HUES48 (cell line): Measurements from ENCODE around the gene ZNF358.

Source experiments
- H3K27ac ChIP-seq: one replicate; pipeline ENCODE4 v1.7.0; 2013; ENCODE audit warnings: low read depth, low read length, inconsistent platforms
- H3K27me3 ChIP-seq: 2 replicates; pipeline ENCODE4 v1.6.1; 2013; ENCODE audit warnings: mild to moderate bottlenecking, low read length; ENCODE audit not compliant: control insufficient read depth, insufficient read depth
- H3K36me3 ChIP-seq: 2 replicates; pipeline ENCODE4 v1.6.1; 2013; ENCODE audit warnings: low read length; ENCODE audit not compliant: control insufficient read depth, insufficient read depth
- H3K4me1 ChIP-seq: 2 replicates; pipeline ENCODE4 v1.6.1; 2013; ENCODE audit warnings: mild to moderate bottlenecking, low read length; ENCODE audit not compliant: control insufficient read depth, insufficient read depth
- H3K4me3 ChIP-seq: 2 replicates; pipeline ENCODE4 v1.5.1; 2013; ENCODE audit warnings: mild to moderate bottlenecking, low read depth, low read length
- H3K9ac ChIP-seq: 2 replicates; pipeline ENCODE4 v1.6.1; 2013; ENCODE audit warnings: mild to moderate bottlenecking, low read depth, low read length, moderate library complexity
- H3K9me3 ChIP-seq: 2 replicates; pipeline ENCODE4 v1.6.1; 2013; ENCODE audit warnings: low read length; ENCODE audit not compliant: control insufficient read depth, insufficient read depth

ZNF358 gene

GRCh38 chr19:7522072-7522922, 6.4 kb downstream of the ZNF358 start, which contains the start of gene MCOLN1:
TSS of gene MCOLN1 (plus strand) at chr19:7522624. CDS start at chr19:7522751, 127 bp downstream.
- H3K9me3 ChIP-seq = no peaks in the 10 kb centered on the region
- H3K36me3 ChIP-seq = peaks cover 21% of the 10 kb centered on the region
- no peak within 1 kb of the TSS for H3K27ac ChIP-seq
- no peak within 1 kb of the TSS for H3K9ac ChIP-seq
- H3K4me1 ChIP-seq = peaks cover 7% of the 10 kb centered on the region; the same call in 1 of the 2 replicates
- H3K27me3 ChIP-seq = no peaks in the 10 kb centered on the region; the same call in 1 of the 2 replicates
- peak within 1 kb of the TSS; percentile 73 for H3K4me3 ChIP-seq

DNA sequence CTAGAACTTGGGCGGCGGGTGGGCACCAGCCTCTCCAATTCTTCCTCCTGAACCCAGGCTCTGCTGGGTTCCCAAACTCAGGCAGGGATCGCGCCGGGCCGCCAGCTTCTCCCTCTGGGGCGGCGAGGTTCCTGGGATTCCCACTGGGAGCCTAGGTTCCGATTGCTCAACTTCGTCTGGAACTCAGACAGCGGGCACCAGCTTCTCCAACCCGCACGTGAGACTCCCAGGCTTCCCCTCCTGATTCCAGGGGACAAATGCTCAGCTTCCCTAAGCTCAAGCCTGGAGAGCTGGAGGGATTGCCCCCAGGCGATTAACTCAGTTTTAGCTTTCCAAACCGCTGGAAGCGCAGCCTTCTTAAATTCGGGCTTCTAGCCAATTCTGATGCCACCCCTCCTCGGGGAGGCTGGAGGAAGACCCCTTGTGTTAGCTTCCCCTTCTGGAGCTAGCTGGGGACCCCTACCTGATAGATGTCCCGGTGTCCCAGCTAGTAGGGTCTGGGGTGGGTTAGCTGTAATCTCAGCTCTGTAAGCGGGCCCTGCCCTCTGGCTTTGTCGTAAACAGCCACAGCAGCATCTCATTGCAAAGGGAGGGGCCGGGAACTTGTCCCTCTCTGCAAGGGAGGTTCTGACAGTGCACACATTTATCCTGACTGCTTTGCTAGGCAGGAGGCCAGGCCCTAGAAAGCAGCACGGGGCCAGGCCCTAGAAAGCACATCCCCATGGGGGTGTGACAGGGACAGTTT, 7.2 kb downstream of the ZNF358 start:
- Histone ChIP-seq H3K9ac (no peak overlapping the region), H3K4me3 (peak overlapping the region; percentile 73), H3K4me1 (peaks cover 7% of the 10 kb centered on the region; the same call in 1 of the 2 replicates), H3K9me3 (no peaks in the 10 kb centered on the region), H3K36me3 (peaks cover 21% of the 10 kb centered on the region), H3K27ac (no peak overlapping the region), H3K27me3 (no peaks in the 10 kb centered on the region; the same call in 1 of the 2 replicates)

DNA sequence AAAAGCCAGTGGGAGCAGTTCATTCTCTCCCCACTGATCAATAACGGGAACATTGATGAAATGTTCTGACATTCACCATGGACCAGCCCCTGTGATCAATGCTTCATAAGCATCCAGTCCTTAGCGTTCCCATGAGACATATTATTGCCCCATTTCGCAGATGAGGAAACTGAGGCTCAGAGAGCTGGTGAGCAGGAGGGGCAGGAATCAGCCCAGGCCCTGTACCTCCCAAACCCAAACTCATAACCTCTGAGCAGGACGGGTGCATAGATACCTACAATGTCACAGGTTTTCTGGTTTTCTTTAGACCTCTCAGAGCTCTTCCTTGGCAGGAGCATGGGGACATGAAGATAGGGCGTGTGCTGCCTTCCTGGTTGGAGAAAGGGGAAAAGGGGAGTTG, 8.6 kb downstream of the ZNF358 start:
- no peak overlapping the region for H3K9ac ChIP-seq
- no peak overlapping the region for H3K4me3 ChIP-seq
- no peak overlapping the region for H3K27ac ChIP-seq
- no peaks in the 10 kb centered on the region; the same call in 1 of the 2 replicates for H3K27me3 ChIP-seq
- H3K4me1 ChIP-seq = peaks cover 7% of the 10 kb centered on the region; the same call in 1 of the 2 replicates
- no peaks in the 10 kb centered on the region for H3K9me3 ChIP-seq
- H3K36me3 ChIP-seq = peaks cover 30% of the 10 kb centered on the region

GRCh38 chr19:7524992-7525739, 9.3 kb downstream of the ZNF358 start:
- Histone ChIP-seq H3K36me3 (peaks cover 27% of the 10 kb centered on the region), H3K4me3 (no peak overlapping the region), H3K27me3 (no peaks in the 10 kb centered on the region; the same call in 1 of the 2 replicates), H3K9ac (no peak overlapping the region), H3K4me1 (peaks cover 7% of the 10 kb centered on the region; the same call in 1 of the 2 replicates), H3K9me3 (no peaks in the 10 kb centered on the region), H3K27ac (no peak overlapping the region)

DNA sequence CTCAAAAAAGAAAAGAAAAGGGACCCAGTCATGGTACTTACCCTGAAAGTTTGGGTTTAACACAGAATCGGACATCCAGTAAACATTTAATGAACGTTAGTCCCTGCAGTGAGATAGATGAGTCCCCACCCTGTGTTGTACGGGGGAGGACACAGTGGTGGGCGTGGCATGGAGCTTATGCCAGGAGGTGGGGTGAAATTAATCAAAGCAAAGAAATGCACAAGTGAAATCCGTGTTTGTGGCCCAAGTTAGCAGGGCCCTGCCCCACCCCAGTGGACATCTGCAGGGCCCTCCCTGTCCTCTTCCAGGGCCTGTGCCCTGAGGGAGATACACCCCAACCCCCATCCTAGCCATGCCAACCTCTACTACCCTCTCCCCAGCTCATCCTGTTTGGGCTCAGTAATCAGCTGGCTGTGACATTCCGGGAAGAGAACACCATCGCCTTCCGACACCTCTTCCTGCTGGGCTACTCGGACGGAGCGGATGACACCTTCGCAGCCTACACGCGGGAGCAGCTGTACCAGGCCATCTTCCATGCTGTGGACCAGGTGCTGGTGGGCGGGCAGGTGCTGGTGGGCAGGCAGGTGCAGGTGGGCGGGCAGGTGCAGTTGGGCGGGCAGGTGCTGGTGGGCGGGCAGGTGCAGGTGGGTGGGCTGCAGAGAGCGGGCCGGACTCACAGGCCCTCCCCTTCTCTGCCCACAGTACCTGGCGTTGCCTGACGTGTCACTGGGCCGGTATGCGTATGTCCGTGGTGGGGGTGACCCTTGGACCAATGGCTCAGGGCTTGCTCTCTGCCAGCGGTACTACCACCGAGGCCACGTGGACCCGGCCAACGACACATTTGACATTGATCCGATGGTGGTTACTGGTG, 10.4 kb downstream of the ZNF358 start:
- no peak overlapping the region for H3K4me3 ChIP-seq
- no peak overlapping the region for H3K9ac ChIP-seq
- H3K27me3 ChIP-seq = no peaks in the 10 kb centered on the region; the same call in 1 of the 2 replicates
- peaks cover 27% of the 10 kb centered on the region for H3K36me3 ChIP-seq
- H3K27ac ChIP-seq = no peak overlapping the region
- no peaks in the 10 kb centered on the region for H3K9me3 ChIP-seq
- H3K4me1 ChIP-seq = peaks cover 7% of the 10 kb centered on the region; the same call in 1 of the 2 replicates

DNA sequence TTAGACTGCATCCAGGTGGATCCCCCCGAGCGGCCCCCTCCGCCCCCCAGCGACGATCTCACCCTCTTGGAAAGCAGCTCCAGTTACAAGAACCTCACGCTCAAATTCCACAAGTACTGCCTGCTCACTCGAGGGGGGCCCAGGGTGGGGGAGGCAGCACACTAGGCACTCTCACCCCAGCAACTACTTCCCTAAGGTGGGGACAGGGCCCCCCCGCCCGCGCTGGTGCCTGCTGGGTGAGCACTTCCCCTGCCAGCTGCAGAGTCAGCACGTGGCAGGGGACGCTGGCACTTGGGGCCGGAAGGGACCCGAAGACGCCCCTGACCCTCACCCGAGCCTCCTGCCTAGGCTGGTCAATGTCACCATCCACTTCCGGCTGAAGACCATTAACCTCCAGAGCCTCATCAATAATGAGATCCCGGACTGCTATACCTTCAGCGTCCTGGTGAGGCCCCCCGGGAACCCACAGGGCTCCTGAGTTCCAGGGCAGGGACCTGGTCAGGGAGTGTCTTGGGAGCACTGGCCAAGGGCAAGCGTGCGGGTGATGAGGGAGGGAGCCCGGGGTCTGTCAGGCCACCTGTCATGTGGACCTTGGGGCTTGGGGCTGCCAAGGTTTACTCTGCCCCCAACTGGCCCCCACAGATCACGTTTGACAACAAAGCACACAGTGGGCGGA, 11.8 kb downstream of the ZNF358 start:
- H3K36me3 ChIP-seq = peaks cover 27% of the 10 kb centered on the region
- H3K9me3 ChIP-seq = no peaks in the 10 kb centered on the region
- no peak overlapping the region for H3K27ac ChIP-seq
- peaks cover 4% of the 10 kb centered on the region; the same call in 1 of the 2 replicates for H3K4me1 ChIP-seq
- no peak overlapping the region for H3K9ac ChIP-seq
- H3K27me3 ChIP-seq = no peaks in the 10 kb centered on the region; the same call in 1 of the 2 replicates
- H3K4me3 ChIP-seq = no peak overlapping the region

DNA sequence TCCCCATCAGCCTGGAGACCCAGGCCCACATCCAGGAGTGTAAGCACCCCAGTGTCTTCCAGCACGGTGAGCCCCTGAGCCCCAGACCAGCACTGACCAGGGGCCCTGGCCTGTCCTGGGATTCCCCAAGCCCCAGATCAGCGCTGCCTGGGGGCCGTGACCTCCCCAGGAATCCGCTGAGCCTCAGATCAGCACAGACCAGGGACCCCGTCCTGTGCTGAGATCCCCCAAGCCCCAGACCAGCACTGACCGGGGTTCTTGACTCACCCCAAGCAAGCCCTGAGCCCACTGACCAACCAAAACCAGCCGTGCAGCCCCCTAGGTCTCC, 12.3 kb downstream of the ZNF358 start:
- Histone ChIP-seq H3K36me3 (peaks cover 27% of the 10 kb centered on the region), H3K9ac (no peak overlapping the region), H3K4me1 (peaks cover 2% of the 10 kb centered on the region; the same call in 1 of the 2 replicates), H3K4me3 (no peak overlapping the region), H3K27me3 (no peaks in the 10 kb centered on the region; the same call in 1 of the 2 replicates), H3K9me3 (no peaks in the 10 kb centered on the region), H3K27ac (no peak overlapping the region)

DNA sequence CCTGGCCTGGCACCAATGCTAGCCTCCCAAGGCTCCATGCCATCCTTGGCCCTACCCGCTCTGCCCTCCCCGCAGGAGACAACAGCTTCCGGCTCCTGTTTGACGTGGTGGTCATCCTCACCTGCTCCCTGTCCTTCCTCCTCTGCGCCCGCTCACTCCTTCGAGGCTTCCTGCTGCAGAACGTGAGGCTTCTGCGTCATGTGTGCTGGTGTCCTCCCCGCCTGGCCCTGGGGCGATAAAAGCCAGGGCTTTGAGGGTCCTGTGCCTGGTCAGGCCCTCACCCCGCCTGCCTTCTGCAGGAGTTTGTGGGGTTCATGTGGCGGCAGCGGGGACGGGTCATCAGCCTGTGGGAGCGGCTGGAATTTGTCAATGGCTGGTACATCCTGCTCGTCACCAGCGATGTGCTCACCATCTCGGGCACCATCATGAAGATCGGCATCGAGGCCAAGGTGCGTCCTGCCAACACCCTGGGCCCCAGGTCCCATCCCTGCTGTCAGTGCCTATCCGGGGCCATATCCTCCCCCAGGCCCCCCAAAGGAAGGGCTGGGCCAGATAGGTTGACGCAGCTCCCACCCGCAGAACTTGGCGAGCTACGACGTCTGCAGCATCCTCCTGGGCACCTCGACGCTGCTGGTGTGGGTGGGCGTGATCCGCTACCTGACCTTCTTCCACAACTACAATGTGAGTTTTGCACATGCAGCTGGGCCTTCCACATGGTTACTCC, 12.8 kb downstream of the ZNF358 start:
- peaks cover 27% of the 10 kb centered on the region for H3K36me3 ChIP-seq
- H3K27ac ChIP-seq = no peak overlapping the region
- H3K4me3 ChIP-seq = no peak overlapping the region
- H3K27me3 ChIP-seq = no peaks in the 10 kb centered on the region
- H3K9me3 ChIP-seq = no peaks in the 10 kb centered on the region
- no peaks in the 10 kb centered on the region for H3K4me1 ChIP-seq
- H3K9ac ChIP-seq = no peak overlapping the region

- Histone ChIP-seq H3K4me3 (no peak overlapping the region), H3K9me3 (no peaks in the 10 kb centered on the region), H3K9ac (no peak overlapping the region), H3K27ac (no peak overlapping the region), H3K36me3 (peaks cover 27% of the 10 kb centered on the region), H3K27me3 (no peaks in the 10 kb centered on the region), H3K4me1 (no peaks in the 10 kb centered on the region)
These were observed 13.3 kb downstream of the ZNF358 start for GRCh38 chr19:7529246-7529600.
